Liver (tissue), 9 donors: ENCODE results near the gene CAPG. TPM values are rescaled to one million over a fixed set of nuclear protein-coding genes. Genes with fewer than 3 reads are reported as not detected.

ENCODE experiments used
- DNase-seq: peaks from one replicate; pipeline ENCODE4 v3.0.0-alpha.2; 2017; ENCODE audit warnings: low spot score
- H3K27ac ChIP-seq, 2 donors: one replicate each; pipeline ENCODE4 v1.7.0; 2013; ENCODE audit warnings: inconsistent platforms in 2 of 2, low read length in 2 of 2, control low read depth in 1 of 2, low read depth in 1 of 2, mild to moderate bottlenecking in 1 of 2
- H3K27me3 ChIP-seq, 4 donors: one replicate each; pipeline versions ENCODE4 v1.6.1 to v1.7.0; 2013; ENCODE audit warnings: low read length in 3 of 4, inconsistent platforms in 1 of 4, mild to moderate bottlenecking in 1 of 4, moderate library complexity in 1 of 4; ENCODE audit not compliant: control insufficient read depth in 4 of 4, insufficient read depth in 4 of 4
- H3K36me3 ChIP-seq, 4 donors: one replicate each; pipeline versions ENCODE4 v1.6.1 to v1.7.0; 2013; ENCODE audit warnings: low read length in 3 of 4, mild to moderate bottlenecking in 3 of 4, low read depth in 1 of 4, moderate library complexity in 1 of 4; ENCODE audit not compliant: control insufficient read depth in 4 of 4, insufficient read depth in 3 of 4
- H3K4me1 ChIP-seq, 4 donors: one replicate each; pipeline versions ENCODE4 v1.6.1 to v1.7.0; 2013; ENCODE audit warnings: low read length in 3 of 4, mild to moderate bottlenecking in 3 of 4, moderate library complexity in 1 of 4; ENCODE audit not compliant: control insufficient read depth in 4 of 4, insufficient read depth in 4 of 4
- H3K4me3 ChIP-seq, 3 donors: one replicate each; pipeline versions ENCODE4 v1.6.1 to v1.7.0; 2013; ENCODE audit warnings: low read length in 3 of 3, control low read depth in 1 of 3, low read depth in 1 of 3, mild to moderate bottlenecking in 1 of 3
- H3K9ac ChIP-seq, 2 donors: one replicate each; pipeline ENCODE4 v1.7.0; 2013; ENCODE audit warnings: low read length in 2 of 2, mild to moderate bottlenecking in 2 of 2, moderate library complexity in 2 of 2, control low read depth in 1 of 2, low read depth in 1 of 2
- H3K9me3 ChIP-seq, 4 donors: one replicate each; pipeline versions ENCODE4 v1.6.1 to v1.7.0; 2013; ENCODE audit warnings: low read length in 3 of 4; ENCODE audit not compliant: control insufficient read depth in 4 of 4
- EGR1 ChIP-seq, 2 donors: IDR thresholded peaks; 2 replicates each; pipeline ENCODE4 v1.6.1; 2016 to 2018; ENCODE audit warnings: antibody characterized with exemption in 2 of 2, low read depth in 2 of 2
- FOXA1 ChIP-seq: IDR thresholded peaks from 2 replicates; pipeline ENCODE4 v1.6.1; 2016; ENCODE audit warnings: antibody characterized with exemption
- FOXA2 ChIP-seq: IDR thresholded peaks from 2 replicates; pipeline ENCODE4 v1.6.1; 2016; ENCODE audit warnings: antibody characterized with exemption
- GABPA ChIP-seq, 2 donors: IDR thresholded peaks in 1 of 2; conservative IDR thresholded peaks in 1 of 2; 2 replicates each; pipeline ENCODE4 v1.6.1; 2016; ENCODE audit warnings: antibody characterized with exemption in 2 of 2, mild to moderate bottlenecking in 1 of 2, moderate library complexity in 1 of 2
- HNF4A ChIP-seq, 2 donors: conservative IDR thresholded peaks; 2 replicates each; pipeline ENCODE4 v1.6.1; 2016; ENCODE audit warnings: antibody characterized with exemption in 2 of 2, mild to moderate bottlenecking in 2 of 2
- HNF4G ChIP-seq: IDR thresholded peaks from 2 replicates; pipeline ENCODE4 v1.6.1; 2016; ENCODE audit warnings: antibody characterized with exemption
- JUND ChIP-seq, 2 donors: IDR thresholded peaks; 2 replicates each; pipeline ENCODE4 v1.6.1; 2016; ENCODE audit warnings: antibody characterized with exemption in 2 of 2
- NR2F2 ChIP-seq: IDR thresholded peaks from 2 replicates; pipeline ENCODE4 v1.6.1; 2016; ENCODE audit warnings: antibody characterized with exemption
- RAD21 ChIP-seq, 2 donors: IDR thresholded peaks; 2 replicates each; pipeline ENCODE4 v1.6.1; 2016; ENCODE audit warnings: antibody characterized with exemption in 2 of 2, mild to moderate bottlenecking in 2 of 2
- RXRA ChIP-seq, 2 donors: IDR thresholded peaks; 2 replicates each; pipeline ENCODE4 v1.6.1; 2017 to 2018; ENCODE audit warnings: antibody characterized with exemption in 2 of 2, mild to moderate bottlenecking in 1 of 2
- SP1 ChIP-seq: IDR thresholded peaks from 2 replicates; pipeline ENCODE4 v1.6.1; 2018; ENCODE audit warnings: antibody characterized with exemption, mild to moderate bottlenecking
- TAF1 ChIP-seq: conservative IDR thresholded peaks from 2 replicates; pipeline ENCODE4 v1.6.1; 2016; ENCODE audit warnings: antibody characterized with exemption, mild to moderate bottlenecking
- YY1 ChIP-seq: IDR thresholded peaks from 2 replicates; pipeline ENCODE4 v1.6.1; 2016; ENCODE audit warnings: antibody characterized with exemption, mild to moderate bottlenecking
- WGBS: extraction: QIAGEN DNeasy Blood & Tissue Kit; methylation state at CpG from one replicate; pipeline ENCODE4 v1.1.7; 2013; 5-methylcytosine and 5-hydroxymethylcytosine counted together
- polyA plus RNA-seq, 2 donors: library from polyadenylated mRNA; stranded (reverse) in 1 of 2; unstranded in 1 of 2; fragments of 200-250 nt in 1 of 2; fragments of >200 nt in 1 of 2; fragmentation: Nextera tagmentation in 1 of 2; extraction: Ambion mirVana in 1 of 2; gene quantifications; one replicate each; pipeline versions ENCODE4 v1.2.1 to v1.2.3, GENCODE V29; 2013 to 2015
- total RNA-seq, 2 donors: library from RNA; depleted of rRNA; stranded (reverse); fragments of >200 nt; gene quantifications; one replicate each; pipeline ENCODE4 v1.2.3, GENCODE V29; 2014
- TF ChIP-seq, protein P1 (sequence below): IDR thresholded peaks from 2 replicates; pipeline ENCODE4 v1.6.1; 2016; ENCODE audit warnings: antibody characterized with exemption
- TF ChIP-seq, protein P2 (sequence below): IDR thresholded peaks from 2 replicates; pipeline ENCODE4 v1.6.1; 2016; ENCODE audit warnings: antibody characterized with exemption, mild to moderate bottlenecking
- TF ChIP-seq, protein P3 (sequence below): fragments of 150-350 bp; IDR thresholded peaks from 2 replicates; pipeline ENCODE4 v1.5.1; 2017; ENCODE audit warnings: improper control_type of control experiment, low read depth, low read length; ENCODE audit not compliant: missing input control
- TF ChIP-seq, protein P4 (sequence below): IDR thresholded peaks from 2 replicates; pipeline ENCODE4 v1.6.1; 2016; ENCODE audit warnings: antibody characterized with exemption
- TF ChIP-seq, protein P5 (sequence below): IDR thresholded peaks from 2 replicates; pipeline ENCODE4 v1.6.1; 2016; ENCODE audit warnings: antibody characterized with exemption
- donor health status: healthy.
- donor health status: healthy.
- donor health status: healthy.
- donor health status: healthy.
- donor health status: healthy.

The CAPG gene
- total and polyA plus RNA-seq, 4 donors, result 2.7 to 19.3 (median 5.2) TPM

DNA sequence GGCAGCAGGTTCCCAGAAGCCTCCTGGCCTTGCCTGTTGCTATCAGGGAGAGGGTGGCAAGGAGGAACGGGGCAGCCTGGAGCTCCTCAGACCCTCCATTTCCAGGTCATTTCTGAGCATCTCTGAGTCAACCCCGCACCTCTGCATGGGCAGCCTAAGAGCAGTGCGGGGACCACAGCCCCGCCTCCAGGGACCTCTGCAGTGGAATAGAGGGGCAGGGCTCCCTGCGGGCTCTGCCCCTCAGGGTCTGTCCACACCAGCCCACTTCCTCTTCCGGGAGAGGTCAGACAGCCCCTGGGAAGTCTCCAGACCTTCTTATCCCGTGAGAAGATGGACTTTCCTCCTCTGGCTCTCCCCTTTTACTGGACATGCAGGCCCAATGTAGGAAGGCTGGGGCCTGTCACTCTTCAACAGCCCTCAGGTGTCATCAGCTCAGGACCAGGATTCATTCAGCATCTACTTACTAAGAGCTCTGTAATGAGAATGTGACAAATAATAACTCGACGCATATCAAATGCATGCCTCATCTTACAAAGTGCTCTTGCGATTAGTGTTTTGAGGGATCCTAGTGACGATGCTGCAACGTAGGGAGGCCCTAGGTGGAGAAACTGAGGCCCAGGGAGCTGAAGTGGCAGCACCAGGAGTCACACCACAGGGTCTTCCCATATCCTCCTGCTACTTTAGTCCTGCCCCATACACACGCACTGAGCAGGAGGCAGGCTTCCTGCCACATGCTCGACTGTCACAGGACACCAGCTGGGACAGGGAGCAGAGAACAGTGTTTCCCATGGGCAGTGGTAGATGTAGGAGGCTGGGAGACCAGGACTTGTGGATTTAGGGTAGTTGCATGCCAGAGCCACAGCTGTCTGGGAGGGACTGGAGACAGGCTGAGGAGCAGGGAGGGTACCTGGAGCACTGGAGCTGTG is 36.4 kb upstream of the CAPG start:
- Histone ChIP-seq H3K9me3 (no peaks in the 10 kb centered on the region), H3K4me3 (no peak overlapping the region), H3K9ac (no peak overlapping the region), H3K4me1 (peaks cover 4 to 10% (median 9%) of the 10 kb centered on the region in 4 donors), H3K27me3 (no peaks in the 10 kb centered on the region), H3K36me3 (no peaks in the 10 kb centered on the region), H3K27ac (peak overlapping the region in 1 of 2 donors; percentile 59)
- 83% methylated on average over 14 of the region's 14 CpGs for WGBS
- TF ChIP-seq JUND (IDR thresholded peaks at IDR 0.05), result no peak
- TF ChIP-seq, protein P1, sequence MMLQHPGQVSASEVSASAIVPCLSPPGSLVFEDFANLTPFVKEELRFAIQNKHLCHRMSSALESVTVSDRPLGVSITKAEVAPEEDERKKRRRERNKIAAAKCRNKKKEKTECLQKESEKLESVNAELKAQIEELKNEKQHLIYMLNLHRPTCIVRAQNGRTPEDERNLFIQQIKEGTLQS, result peak; percentile 4
- no peak for DNase-seq

DNA sequence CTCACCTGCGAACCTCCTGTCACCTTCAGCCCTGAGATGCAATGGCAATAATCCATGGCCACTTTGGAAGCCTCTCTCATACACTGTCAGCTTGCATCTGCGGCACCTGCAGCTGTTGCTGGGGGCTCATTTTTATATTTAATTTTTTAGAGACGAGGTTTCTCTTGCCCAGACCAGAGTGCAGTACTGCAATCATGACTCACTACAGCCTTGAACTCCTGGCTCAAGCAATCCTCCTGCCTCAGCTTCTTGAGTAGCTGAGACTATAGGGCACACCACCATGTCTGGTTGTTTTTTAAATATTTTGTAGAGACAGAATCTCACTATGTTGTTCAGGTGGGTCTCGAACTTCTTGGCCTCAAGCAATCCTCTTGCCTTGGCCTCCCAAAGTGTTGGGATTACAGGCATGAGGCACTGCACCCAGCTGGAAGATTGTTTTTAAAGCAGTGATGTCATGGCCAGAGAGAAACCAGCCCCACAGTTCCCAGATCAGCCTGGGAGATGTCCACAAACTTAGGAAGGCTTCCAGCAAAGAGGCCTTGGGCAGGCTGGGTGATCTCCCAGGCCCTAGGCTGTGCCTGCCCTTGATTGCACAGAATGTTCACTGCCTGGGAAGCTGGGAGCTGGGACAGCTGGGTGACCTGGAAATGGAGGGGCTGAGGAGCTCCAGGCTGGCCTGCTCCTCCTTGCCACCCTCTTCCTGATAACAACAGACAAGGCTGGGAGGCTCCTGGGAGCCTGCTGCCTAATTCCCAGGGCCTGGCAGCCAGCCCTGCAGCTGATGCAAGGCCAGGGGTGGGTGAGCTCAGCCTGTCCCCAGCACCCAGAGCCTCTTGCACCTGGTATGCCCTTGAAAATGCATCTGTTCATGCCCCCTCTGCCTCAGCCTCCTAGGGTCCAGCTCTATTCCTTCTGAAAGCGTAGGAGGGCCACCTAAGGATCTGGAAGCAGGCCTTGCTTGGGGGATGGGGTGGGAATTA is 35.4 kb upstream of the CAPG start:
- H3K9me3 ChIP-seq, result no peaks in the 10 kb centered on the region
- no peaks in the 10 kb centered on the region for H3K36me3 ChIP-seq
- H3K27ac ChIP-seq, result peak overlapping the region in 1 of 2 donors; percentile 59
- no peaks in the 10 kb centered on the region for H3K27me3 ChIP-seq
- no peak for DNase-seq
- TF ChIP-seq YY1 (no peak), RXRA (IDR thresholded peaks at IDR 0.05) (peak; percentile 23 to 67), HNF4G (no peak), EGR1 (IDR thresholded peaks at IDR 0.05; ENCODE audit: low read depth in 2 of 2) (no peak), FOXA2 (no peak), NR2F2 (peak; percentile 25), FOXA1 (no peak), SP1 (peak; percentile 43), RAD21 (IDR thresholded peaks at IDR 0.05) (peak in 1 of 2 donors; percentile 49), GABPA (IDR thresholded peaks at IDR 0.05 in 1 of 2, conservative IDR thresholded peaks at IDR 0.05 in 1 of 2) (no peak), HNF4A (conservative IDR thresholded peaks at IDR 0.05) (peak; percentile 24 to 33), TAF1 (no peak), JUND (IDR thresholded peaks at IDR 0.05) (peak; percentile 4 to 12)
- TF ChIP-seq, protein P1, result peak; percentile 67
- TF ChIP-seq, protein P2, sequence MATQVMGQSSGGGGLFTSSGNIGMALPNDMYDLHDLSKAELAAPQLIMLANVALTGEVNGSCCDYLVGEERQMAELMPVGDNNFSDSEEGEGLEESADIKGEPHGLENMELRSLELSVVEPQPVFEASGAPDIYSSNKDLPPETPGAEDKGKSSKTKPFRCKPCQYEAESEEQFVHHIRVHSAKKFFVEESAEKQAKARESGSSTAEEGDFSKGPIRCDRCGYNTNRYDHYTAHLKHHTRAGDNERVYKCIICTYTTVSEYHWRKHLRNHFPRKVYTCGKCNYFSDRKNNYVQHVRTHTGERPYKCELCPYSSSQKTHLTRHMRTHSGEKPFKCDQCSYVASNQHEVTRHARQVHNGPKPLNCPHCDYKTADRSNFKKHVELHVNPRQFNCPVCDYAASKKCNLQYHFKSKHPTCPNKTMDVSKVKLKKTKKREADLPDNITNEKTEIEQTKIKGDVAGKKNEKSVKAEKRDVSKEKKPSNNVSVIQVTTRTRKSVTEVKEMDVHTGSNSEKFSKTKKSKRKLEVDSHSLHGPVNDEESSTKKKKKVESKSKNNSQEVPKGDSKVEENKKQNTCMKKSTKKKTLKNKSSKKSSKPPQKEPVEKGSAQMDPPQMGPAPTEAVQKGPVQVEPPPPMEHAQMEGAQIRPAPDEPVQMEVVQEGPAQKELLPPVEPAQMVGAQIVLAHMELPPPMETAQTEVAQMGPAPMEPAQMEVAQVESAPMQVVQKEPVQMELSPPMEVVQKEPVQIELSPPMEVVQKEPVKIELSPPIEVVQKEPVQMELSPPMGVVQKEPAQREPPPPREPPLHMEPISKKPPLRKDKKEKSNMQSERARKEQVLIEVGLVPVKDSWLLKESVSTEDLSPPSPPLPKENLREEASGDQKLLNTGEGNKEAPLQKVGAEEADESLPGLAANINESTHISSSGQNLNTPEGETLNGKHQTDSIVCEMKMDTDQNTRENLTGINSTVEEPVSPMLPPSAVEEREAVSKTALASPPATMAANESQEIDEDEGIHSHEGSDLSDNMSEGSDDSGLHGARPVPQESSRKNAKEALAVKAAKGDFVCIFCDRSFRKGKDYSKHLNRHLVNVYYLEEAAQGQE, result peak; percentile 18
- TF ChIP-seq, protein P3, sequence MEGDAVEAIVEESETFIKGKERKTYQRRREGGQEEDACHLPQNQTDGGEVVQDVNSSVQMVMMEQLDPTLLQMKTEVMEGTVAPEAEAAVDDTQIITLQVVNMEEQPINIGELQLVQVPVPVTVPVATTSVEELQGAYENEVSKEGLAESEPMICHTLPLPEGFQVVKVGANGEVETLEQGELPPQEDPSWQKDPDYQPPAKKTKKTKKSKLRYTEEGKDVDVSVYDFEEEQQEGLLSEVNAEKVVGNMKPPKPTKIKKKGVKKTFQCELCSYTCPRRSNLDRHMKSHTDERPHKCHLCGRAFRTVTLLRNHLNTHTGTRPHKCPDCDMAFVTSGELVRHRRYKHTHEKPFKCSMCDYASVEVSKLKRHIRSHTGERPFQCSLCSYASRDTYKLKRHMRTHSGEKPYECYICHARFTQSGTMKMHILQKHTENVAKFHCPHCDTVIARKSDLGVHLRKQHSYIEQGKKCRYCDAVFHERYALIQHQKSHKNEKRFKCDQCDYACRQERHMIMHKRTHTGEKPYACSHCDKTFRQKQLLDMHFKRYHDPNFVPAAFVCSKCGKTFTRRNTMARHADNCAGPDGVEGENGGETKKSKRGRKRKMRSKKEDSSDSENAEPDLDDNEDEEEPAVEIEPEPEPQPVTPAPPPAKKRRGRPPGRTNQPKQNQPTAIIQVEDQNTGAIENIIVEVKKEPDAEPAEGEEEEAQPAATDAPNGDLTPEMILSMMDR, result no peak
- TF ChIP-seq, protein P4, sequence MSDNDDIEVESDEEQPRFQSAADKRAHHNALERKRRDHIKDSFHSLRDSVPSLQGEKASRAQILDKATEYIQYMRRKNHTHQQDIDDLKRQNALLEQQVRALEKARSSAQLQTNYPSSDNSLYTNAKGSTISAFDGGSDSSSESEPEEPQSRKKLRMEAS, result no peak
- TF ChIP-seq, protein P5, sequence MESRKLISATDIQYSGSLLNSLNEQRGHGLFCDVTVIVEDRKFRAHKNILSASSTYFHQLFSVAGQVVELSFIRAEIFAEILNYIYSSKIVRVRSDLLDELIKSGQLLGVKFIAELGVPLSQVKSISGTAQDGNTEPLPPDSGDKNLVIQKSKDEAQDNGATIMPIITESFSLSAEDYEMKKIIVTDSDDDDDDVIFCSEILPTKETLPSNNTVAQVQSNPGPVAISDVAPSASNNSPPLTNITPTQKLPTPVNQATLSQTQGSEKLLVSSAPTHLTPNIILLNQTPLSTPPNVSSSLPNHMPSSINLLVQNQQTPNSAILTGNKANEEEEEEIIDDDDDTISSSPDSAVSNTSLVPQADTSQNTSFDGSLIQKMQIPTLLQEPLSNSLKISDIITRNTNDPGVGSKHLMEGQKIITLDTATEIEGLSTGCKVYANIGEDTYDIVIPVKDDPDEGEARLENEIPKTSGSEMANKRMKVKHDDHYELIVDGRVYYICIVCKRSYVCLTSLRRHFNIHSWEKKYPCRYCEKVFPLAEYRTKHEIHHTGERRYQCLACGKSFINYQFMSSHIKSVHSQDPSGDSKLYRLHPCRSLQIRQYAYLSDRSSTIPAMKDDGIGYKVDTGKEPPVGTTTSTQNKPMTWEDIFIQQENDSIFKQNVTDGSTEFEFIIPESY, result no peak
- WGBS, result 95% methylated on average over 5 of the region's 5 CpGs
- no peak overlapping the region for H3K4me3 ChIP-seq
- H3K4me1 ChIP-seq, result peaks cover 4 to 10% (median 9%) of the 10 kb centered on the region in 4 donors
- peak overlapping the region in 1 of 2 donors; percentile 28 for H3K9ac ChIP-seq
